Measurements from ENCODE around the gene RNH1. TPM values are rescaled to one million over a fixed set of nuclear protein-coding genes. Genes with fewer than 3 reads are reported as not detected.
"Not testable (repeated sequence)": the region's sequence is repeated elsewhere in the genome, so short reads cannot be mapped to it uniquely, and the experiment has no call there.

Gene RNH1
- total RNA-seq, 4 donors from 2014 or later = 191 to 259 (median 231) TPM

GRCh38 chr11:472272-472671 is 34.8 kb downstream of the RNH1 start:
- Histone ChIP-seq H3K4me1 (peaks cover 11 to 16% of the 10 kb centered on the region in 2 donors), H3K9me3 (no peaks in the 10 kb centered on the region), H3K27ac (no peak overlapping the region), H3K36me3 (no peaks in the 10 kb centered on the region), H3K4me3 (replicated peaks in 1 of 3) (no peak overlapping the region), H3K27me3 (no peaks in the 10 kb centered on the region)
- DNase-seq = no peak
- intact Hi-C loops (cut with DNase I) = no loop called here
- TF ChIP-seq POLR2A (IDR thresholded peaks at IDR 0.05) = no peak
- TF ChIP-seq CTCF (IDR thresholded peaks at IDR 0.05) = no peak
- WGBS, 2 donors = 83 to 90% methylated on average over 8 to 12 of the region's 13 CpGs

GRCh38 chr11:471468-472145 is 35.4 kb downstream of the RNH1 start:
- Histone ChIP-seq H3K27ac (no peak overlapping the region), H3K4me3 (replicated peaks in 1 of 3) (no peak overlapping the region), H3K4me1 (peaks cover 11 to 16% of the 10 kb centered on the region in 2 donors), H3K27me3 (no peaks in the 10 kb centered on the region), H3K9me3 (no peaks in the 10 kb centered on the region), H3K36me3 (no peaks in the 10 kb centered on the region)
- 94 to 96% methylated on average over 51 to 54 of the region's 61 CpGs for WGBS, 2 donors
- DNase-seq = no peak
- intact Hi-C loops (cut with DNase I) = no loop called here
- no peak for TF ChIP-seq CTCF (IDR thresholded peaks at IDR 0.05)

- TF ChIP-seq POLR2A (IDR thresholded peaks at IDR 0.05) (peak in 1 of 2 donors; percentile 39), CTCF (IDR thresholded peaks at IDR 0.05) (peak in 3 of 6 experiments; percentile 18 to 43 (median 36))
- Histone ChIP-seq H3K27me3 (no peaks in the 10 kb centered on the region), H3K4me1 (peaks cover 11 to 16% of the 10 kb centered on the region in 2 donors), H3K36me3 (no peaks in the 10 kb centered on the region), H3K27ac (peak overlapping the region; percentile 44 to 79 (median 66)), H3K4me3 (replicated peaks in 1 of 3) (no peak overlapping the region), H3K9me3 (no peaks in the 10 kb centered on the region)
- DNase-seq = peak; percentile 75 to 78
- intact Hi-C loops (cut with DNase I) = no loop called here
- 64 to 69% methylated on average over 21 to 28 of the region's 28 CpGs for WGBS, 2 donors
Observed at GRCh38 chr11:469684-470560, 37.1 kb downstream of the RNH1 start.

GRCh38 chr11:469026-469683 is 37.9 kb downstream of the RNH1 start:
- Histone ChIP-seq H3K27ac (peak overlapping the region; percentile 44 to 79 (median 66)), H3K4me1 (peaks cover 11 to 16% of the 10 kb centered on the region in 2 donors)
- H3K27me3 ChIP-seq; H3K9me3 ChIP-seq; DNase-seq; H3K4me3 ChIP-seq (replicated peaks in 1 of 3); H3K36me3 ChIP-seq; intact Hi-C loops (cut with DNase I): not testable (repeated sequence)
- 35 to 51% methylated on average over 15 of the region's 19 CpGs for WGBS, 2 donors

- no peak for TF ChIP-seq POLR2A (IDR thresholded peaks at IDR 0.05)
- Histone ChIP-seq H3K4me1 (peaks cover 11 to 16% of the 10 kb centered on the region in 2 donors), H3K9me3 (no peaks in the 10 kb centered on the region), H3K27ac (peak overlapping the region in 1 of 3 donors; percentile 79), H3K4me3 (replicated peaks in 1 of 3) (no peak overlapping the region), H3K36me3 (no peaks in the 10 kb centered on the region), H3K27me3 (no peaks in the 10 kb centered on the region)
- no peak for DNase-seq
- 83 to 86% methylated on average over 6 of the region's 6 CpGs for WGBS, 2 donors
- intact Hi-C loops (cut with DNase I) = no loop called here
Observed at GRCh38 chr11:468493-468892, 38.5 kb downstream of the RNH1 start.

Data from thyroid gland (tissue), 4 donors.